ENCODE results near the gene E2F4.

The E2F4 gene

GRCh38 chr16:67190448-67191399, 1.2 kb upstream of the E2F4 start:
- no peak for DNase-seq (ENCODE audit: low spot score)

DNA sequence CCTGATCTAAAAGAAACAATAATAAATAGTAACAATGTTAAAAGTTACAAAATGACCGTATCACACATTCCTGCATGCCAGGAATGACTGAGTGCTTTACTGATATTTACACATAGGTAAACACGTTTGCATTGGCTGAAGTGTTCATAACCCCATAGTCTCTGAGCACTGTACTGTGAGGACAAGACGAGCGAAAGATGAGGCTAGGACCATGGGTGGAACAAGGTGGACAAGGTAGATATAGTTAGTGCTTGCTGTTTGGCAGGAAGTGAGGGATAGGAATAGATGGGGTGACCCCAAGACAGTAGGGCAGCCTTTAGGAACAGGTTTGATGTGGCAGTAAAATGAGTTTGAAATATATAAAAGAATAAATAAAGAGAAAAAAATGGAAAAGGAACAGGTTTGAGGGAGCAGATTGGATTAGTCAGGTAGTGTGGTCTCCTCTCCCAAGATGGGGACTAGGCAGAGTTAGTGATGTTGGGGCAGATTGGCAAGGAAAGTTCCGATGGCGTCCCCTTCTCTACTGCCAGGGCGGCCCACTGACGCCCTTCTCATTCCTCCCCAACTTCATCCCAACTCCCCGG, 452 bp upstream of the E2F4 start:
- no peak for DNase-seq (ENCODE audit: low spot score)

- DNase-seq (ENCODE audit: low spot score), result no peak
These were observed 916 bp downstream of the E2F4 start for GRCh38 chr16:67192781-67193361.

GRCh38 chr16:67193536-67193935, 1.6 kb downstream of the E2F4 start:
- DNase-seq (ENCODE audit: low spot score), result no peak

DNA sequence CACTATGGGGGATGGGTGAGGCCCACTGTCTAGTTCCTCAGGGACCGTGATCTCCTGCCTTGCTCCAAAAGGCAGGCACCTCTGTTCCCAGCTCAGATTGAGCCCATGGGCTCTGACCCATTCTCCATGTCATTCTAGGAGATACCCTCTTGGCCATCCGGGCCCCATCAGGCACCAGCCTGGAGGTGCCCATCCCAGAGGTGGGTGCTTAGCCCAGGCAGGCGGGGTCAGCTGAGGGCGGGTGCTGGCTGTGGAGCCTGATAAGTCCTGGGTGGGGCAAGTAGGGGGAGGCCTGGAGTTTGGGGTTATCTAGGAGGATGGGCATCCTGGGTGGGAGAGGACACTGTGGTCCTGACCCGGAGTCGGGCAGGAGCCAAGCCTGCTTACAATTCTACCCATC, 2.3 kb downstream of the E2F4 start:
- no peak for DNase-seq (ENCODE audit: low spot score)

GRCh38 chr16:67195676-67196075, 3.7 kb downstream of the E2F4 start:
- no peak for DNase-seq (ENCODE audit: low spot score)

- DNase-seq (ENCODE audit: low spot score), result no peak
These were observed 4.9 kb downstream of the E2F4 start for GRCh38 chr16:67196881-67197280.

DNA sequence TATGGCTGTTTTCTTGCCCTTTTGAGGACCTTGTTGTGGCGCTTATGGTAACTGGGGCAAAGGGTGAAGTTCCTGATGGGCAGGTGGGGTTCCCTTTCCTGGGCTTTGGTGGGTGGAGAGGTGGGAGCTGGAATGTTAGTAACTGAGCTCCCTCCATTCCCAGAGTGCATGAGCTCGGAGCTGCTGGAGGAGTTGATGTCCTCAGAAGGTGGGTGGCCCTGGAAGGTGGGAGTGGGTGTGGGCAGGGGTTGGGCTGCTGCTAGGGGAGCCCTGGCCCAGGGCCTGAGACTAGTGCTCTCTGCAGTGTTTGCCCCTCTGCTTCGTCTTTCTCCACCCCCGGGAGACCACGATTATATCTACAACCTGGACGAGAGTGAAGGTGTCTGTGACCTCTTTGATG, 5.7 kb downstream of the E2F4 start:
- DNase-seq (ENCODE audit: low spot score), result no peak

DNA sequence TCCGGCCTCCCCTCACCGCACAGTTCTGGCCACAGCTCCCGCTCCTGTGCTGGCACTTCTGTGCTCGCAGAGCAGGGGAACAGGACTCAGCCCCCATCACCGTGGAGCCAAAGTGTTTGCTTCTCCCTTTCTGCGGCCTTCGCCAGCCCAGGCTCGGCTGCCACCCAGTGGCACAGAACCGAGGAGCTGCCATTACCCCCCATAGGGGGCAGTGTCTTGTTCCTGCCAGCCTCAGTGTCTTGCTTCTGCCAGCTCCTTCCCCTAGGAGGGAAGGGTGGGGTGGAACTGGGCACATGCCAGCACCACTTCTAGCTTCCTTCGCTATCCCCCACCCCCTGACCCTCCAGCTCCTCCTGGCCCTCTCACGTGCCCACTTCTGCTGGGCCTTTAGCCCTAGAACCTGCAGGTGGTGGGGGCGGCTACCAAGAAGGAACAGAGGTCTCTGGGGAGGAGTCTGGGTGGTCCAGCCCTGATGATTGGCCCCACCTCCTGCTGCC, 6.3 kb downstream of the E2F4 start:
- DNase-seq (ENCODE audit: low spot score), result peak; percentile 86

- DNase-seq (ENCODE audit: low spot score), result no peak
These were observed 7.3 kb downstream of the E2F4 start, which contains the start of gene ELMO3 for GRCh38 chr16:67199011-67199807. ELMO3 (plus strand) TSS chr16:67199131; CDS start chr16:67199327, 196 bp downstream.

DNA sequence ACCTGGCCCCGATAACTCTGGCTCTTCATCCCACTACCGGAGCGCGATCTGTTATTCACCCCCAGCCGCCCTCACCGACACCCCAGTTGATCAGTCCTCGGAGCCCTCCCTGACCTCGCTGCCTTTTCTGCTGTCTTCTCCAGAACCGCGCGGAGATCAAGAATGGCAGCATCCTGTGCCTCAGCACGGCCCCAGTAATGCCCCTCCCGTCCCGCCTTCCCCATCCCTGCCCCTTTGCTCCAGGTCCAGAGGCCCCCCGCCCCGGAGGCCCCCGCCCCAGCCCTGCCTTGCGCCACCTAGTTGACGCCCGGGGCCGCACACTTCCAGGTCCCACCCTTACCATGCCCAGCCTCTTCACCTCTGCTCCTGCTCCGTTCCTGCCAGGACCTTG, 7.8 kb downstream of the E2F4 start:
- DNase-seq (ENCODE audit: low spot score), result no peak

- no peak for DNase-seq (ENCODE audit: low spot score)
These were observed 8.5 kb downstream of the E2F4 start for GRCh38 chr16:67200491-67200890.

GRCh38 chr16:67201411-67202345, 9.7 kb downstream of the E2F4 start:
- no peak for DNase-seq (ENCODE audit: low spot score)

DNA sequence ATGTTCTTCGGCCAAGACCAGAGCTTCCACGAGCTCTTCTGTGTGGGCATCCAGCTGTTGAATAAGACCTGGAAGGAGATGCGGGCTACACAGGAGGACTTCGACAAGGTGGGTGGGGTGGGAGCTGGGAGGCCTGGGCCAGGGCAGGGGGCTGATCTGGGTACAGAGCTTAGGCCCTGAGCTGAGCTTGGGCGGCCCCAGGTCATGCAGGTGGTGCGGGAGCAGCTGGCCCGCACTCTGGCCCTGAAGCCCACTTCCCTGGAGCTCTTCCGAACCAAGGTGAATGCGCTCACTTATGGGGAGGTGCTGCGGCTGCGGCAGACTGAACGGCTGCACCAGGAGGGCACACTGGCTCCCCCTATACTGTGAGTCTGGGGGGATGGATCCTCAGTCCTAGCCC, 10.5 kb downstream of the E2F4 start:
- DNase-seq (ENCODE audit: low spot score), result no peak

GRCh38 chr16:67202956-67203493, 11.1 kb downstream of the E2F4 start:
- DNase-seq (ENCODE audit: low spot score), result no peak

GRCh38 chr16:67204076-67204475, 12.1 kb downstream of the E2F4 start:
- DNase-seq (ENCODE audit: low spot score), result no peak

- DNase-seq (ENCODE audit: low spot score), result no peak
These were observed 14.3 kb downstream of the E2F4 start for GRCh38 chr16:67206129-67206837.

DNA sequence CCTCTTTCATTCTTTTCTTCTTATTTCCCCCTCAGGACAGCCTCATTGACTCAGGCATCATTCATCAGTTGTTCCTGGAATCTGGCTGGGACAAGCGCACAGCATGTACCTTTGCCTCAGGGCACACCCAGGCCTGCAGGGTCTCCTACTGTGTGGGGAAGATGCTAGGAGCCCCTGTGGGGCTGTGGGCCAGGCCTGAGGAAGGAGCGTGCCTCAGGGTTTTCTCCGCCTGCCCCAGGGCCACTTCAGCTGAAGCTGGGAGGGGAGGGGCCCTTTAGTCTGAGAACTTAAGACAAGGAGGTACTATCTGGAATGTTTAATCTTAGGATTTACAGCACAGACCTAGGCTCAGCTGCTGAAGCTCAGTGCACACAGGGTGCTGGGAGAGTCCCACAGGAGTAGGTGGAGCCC, 14.9 kb downstream of the E2F4 start:
- no peak for DNase-seq (ENCODE audit: low spot score)

DNA sequence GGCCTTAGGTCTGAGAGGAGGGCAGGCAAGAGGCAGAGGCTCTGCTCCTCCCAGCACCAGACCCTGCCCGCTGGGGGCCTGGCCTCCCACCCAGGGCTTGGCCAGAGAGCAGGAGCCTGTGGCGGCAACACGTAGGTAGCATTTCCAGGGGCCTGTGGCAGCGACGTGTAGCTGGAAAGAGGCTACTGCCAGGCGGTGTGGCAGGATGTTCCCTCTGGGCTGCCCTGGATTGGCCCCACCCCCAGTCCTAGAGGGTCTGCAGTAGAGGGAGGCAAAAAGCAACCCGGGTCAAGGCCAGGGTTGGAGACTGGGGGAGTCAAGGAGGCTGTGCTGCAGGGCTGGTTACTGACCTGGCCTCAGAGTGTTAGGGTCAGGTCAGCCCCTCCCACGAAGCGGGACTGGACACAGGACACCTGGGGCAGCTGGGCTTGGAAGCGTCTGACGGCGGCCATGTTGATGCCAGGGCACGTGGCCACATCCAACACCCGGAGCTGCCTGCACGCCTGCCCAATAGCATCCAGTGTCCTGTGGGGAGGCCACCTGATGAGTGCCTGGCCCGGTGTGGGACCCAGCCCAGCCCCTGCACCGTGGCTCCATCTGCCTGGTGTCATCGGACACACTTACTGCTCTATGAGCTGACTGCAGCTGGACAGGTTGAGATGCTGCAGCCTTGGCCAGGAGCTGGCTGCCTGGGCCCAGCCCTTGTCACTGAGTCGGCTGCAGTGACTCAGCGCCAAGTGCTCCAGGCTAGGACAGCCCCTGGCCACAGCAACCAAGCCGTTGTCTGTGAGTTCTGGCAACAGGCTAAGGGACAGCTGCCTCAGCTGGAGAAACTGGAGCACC, 15.5 kb downstream of the E2F4 start:
- DNase-seq (ENCODE audit: low spot score), result peak; percentile 81
